Stimulated activated CD8-positive, alpha-beta memory T cell treated with anti-CD3 and anti-CD28 coated beads, Interleukin-15, amount 100 ng/mL, for 4 hours (primary cell): ENCODE measurements around the gene TRIL.

Experiments
- DNase-seq, 2 donors: peaks; one replicate each; pipeline ENCODE4 v3.0.0-alpha.2; 2020; ENCODE audit warnings: low read depth in 2 of 2

Gene TRIL

DNA sequence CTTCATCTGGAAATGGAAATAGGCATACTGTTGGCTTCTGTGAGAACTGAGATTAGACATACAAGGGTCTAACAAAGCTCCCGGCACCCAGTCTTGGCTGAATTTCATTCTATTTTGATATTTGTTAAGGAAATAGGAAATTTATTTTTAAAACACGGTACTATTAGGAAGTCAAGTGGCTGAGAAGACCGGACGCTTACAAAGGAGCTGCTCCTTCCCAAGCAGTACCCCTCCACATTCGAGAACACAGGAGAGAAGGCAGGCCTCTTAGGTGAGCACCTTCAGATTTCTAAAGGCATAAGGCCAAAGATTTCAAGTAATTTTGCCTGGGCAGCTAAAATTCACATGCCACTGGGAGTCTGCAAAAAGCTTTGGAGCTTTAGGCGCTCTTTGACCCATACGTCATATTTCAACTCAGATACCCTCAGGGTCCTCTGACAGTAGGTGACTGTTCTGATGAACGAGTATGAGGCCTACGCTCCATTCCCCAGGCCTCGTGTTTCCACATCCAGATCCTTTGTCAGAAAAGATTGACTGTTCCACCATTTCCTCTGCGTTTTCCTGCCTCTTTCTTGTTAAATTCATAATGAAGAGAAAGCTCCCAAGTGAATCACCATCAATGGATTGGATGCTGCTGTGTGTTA lies 17.3 kb downstream of the TRIL start:
- DNase-seq = no peak

- DNase-seq = no peak
Measured at GRCh38 chr7:28939844-28940544, 18.1 kb downstream of the TRIL start.

- DNase-seq = no peak
Measured at GRCh38 chr7:28939367-28939766, 18.8 kb downstream of the TRIL start.

DNA sequence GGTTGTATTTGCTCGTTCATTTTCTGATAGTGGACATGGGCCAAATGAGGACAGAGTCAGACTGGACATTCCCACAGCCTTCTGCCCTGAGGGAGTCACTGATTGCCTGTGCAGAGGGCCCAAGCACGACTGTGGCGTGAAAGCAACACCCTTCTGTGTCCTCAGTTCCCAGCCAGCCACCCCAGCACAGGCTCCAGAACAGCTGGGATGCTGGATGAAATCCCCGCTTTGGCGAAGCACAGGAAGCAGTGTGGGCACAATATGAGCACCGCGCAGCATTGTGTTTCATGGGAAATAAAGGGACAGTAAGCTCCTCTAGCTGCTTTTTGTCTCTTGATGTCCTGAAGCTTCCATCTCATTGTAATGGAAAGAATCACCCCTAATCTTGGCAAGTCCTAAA lies 20.5 kb downstream of the TRIL start:
- no peak for DNase-seq

DNA sequence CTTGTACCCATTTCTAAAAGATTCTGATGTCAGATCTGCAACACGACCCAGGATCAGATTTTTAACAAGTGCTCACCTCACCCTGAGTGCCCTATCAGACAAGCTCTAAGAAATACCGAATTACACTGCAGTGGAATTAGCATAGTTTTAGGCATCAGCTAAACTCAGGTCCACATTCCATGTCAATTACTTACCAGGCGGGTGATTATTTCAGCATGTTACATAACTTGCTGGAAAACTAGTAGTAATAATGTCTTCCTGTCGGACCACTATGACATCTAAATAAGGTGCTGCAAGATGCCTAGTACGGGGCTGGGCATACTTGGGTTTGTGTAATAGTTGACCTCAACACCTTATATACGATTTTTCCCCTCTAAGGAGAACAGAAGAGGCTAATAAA lies 21.0 kb downstream of the TRIL start:
- DNase-seq = no peak

GRCh38 chr7:28933846-28934320 lies 24.2 kb downstream of the TRIL start:
- no peak for DNase-seq

DNA sequence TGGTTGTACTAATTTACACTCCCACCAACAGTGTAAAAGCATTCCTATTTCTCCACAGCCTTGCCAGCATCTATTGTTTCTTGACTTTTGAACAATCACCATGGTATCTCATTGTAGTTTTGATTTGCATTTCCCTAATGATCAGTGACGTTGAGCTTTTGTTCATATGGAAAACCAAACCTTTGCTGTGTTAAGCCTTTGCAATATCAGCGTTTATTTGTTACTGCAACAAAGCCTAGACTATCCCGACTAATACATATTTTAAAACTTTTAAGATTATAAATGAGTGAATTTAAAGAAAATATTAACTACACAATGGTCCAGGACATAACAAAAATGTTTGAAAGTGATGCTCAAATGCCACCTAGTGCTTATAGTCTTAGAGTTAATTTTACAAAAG lies 26.6 kb downstream of the TRIL start:
- DNase-seq = no peak

- DNase-seq = peak; percentile 3 to 15
Measured at GRCh38 chr7:28926871-28927597, 31.1 kb downstream of the TRIL start.

- DNase-seq = peak; percentile 11 to 34
Measured at GRCh38 chr7:28922624-28923331, 35.4 kb downstream of the TRIL start.

DNA sequence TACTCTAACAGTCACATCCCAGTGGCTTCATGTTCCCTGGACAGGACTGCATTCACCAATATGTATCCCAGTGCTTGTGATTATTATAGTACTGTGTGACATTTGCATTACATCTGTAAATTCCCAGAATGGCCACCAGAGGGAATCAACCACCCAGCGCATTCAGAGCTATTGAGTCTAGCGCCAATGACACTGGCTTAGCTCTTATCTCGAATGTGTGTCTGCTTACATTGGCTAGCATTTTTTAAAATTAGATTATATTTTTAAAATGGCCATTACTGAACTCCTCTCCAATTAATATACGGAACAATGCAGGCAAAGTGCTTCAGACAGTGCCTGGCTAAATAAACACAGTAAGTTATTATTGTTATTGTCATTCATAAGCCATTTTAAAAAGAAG lies 36.3 kb downstream of the TRIL start:
- DNase-seq = peak in 1 of 2 donors; percentile 10

DNA sequence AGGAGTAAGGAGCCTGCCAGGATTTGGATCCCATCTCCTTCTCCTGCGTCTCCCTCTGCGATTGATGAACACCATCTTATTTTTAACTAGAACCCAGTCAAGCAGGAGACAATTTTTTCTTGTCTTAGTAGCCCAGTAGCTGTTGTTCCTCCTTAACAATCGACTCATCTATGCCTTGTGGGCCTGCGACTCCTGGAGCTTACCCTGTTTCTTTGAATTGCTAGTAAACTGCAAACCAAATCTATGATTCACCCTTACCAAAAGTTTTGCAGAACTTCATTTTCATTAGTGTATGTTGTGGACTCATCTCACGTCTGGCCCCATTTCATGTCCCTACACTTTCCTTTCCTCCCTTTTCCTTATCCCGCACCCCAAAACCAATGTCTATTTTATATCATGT lies 37.7 kb downstream of the TRIL start:
- no peak for DNase-seq

GRCh38 chr7:28919510-28919909 lies 38.6 kb downstream of the TRIL start:
- no peak for DNase-seq

DNA sequence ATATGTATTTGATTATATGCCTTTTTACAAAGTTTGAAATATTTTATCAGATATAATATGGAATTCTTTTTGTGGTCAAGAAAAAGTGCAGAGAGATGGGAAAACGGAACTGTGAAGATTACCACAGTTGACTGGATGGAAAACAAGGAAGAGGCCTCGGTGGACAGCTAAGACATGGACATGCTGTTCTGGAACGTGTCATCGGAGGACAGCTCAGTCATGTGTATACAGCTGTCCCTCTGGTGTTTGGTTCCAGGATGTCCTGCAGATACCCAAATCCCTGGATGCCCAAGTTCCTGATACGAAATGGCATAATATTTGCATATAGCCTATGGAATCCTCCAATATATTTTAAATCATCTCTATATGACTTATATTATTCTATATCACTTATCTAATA lies 49.4 kb downstream of the TRIL start:
- DNase-seq = no peak

DNA sequence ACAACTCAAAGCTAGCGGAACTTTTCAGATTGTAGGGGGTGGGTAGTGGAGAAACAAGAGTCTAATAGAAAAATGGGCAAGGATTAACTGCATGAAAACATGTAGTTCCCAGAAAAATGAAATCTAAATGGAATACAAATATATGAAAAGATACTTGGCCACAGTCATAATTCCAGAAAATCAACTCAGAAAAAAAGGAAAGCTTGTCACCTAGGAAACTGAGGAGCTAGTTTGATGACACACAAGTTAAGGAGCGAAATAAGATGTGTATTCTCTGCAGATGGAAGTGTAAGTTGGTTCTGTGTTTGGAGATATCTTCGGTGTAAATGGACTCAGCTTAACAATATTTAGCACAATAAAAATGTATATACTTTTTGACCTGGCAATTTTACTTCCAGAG lies 52.7 kb downstream of the TRIL start:
- DNase-seq = no peak

- no peak for DNase-seq
Measured at GRCh38 chr7:28904578-28905048, 53.5 kb downstream of the TRIL start.

DNA sequence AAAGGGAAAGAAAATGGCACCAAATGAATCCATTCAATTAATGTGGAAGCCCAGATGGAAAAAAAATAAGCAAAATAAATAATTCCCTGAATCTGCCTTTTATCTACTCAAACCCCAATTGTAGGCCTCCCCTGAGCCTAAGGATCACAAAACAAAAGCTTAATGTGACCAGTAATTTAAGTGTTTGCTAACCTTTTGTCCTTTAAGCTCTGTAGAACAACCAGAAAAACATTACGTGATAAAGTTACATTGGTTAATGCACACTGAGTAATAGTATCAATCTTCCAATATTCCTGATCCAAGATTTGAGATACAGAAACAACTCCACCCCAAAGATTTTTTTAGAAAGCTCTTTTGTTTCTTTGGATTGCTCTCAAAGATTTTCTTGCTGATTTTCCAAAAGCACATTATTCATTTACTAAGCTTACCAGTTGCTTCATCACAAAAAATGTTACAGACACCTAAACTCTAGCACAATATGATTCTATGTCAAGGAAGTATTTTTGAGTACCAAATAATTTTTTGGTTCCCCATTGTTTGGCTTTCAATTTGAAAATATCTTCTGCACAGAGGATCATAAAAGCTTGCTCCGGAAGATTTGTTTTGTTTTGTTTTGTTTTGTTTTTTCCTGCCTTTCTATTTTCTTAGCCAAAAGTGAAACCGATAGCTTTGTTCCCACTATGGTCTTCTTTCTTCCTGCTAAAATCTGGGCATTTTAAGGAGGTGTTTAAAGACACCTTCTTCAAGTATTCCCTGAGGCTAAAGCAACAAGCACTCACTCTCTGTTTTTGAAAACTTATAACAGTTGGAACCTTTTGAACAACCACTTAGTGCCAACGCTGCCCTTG lies 54.2 kb downstream of the TRIL start:
- no peak for DNase-seq
